HG02678 (cell line): ENCODE data around the gene KDF1.

Experiments
- ATAC-seq: cut with Tn5 transposase; IDR thresholded peaks from one replicate; pipeline ENCODE4 v1.9.1; 2021; ENCODE audit warnings: mild to moderate bottlenecking, moderate library complexity; ENCODE audit not compliant: unreplicated experiment

Gene KDF1, protein sequence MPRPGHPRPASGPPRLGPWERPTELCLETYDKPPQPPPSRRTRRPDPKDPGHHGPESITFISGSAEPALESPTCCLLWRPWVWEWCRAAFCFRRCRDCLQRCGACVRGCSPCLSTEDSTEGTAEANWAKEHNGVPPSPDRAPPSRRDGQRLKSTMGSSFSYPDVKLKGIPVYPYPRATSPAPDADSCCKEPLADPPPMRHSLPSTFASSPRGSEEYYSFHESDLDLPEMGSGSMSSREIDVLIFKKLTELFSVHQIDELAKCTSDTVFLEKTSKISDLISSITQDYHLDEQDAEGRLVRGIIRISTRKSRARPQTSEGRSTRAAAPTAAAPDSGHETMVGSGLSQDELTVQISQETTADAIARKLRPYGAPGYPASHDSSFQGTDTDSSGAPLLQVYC

DNA sequence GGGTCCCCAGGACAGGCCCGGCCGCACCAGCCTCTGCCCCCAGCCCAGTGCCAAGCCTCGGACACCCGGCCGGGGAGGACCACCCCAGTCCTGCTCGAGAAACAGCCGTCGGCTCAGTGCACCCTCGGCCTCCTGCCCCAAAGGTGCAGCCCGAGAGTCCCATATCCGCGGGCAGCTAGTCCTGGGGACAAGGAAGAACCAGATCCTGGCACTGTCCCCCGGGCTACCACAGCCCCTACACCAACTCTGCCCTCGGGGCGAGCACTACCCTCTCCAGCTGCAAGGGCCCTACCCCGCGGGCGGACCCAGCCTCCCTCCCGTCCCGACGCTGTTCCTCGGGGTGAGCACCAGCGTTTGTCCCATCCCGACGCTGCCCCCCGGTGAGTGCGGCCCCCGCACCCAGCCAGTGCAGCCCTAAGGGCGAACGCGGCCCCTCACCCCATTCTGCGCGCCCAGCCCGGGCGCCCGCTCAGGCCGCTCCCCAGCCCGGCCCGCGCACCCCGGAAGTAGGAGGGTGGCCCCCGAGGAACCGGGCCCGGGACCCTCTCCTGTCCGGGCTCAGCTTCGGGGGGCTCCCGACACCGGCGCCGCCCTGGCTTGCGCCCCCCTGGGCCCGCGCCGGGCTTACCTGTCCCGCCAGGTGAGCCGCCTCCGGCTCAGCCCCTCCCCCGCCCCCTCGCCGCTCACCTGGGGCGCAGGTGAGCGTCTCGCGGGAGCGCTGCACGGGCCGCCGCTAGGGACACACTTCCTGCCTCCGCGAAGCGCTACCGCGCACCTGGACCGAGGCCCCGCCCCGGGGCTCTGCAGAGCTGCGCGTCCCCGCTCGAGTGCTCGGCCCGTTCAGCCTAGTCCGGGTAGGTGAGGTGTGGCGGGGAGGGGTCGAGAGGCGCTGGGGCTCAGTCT lies at the start of gene KDF1:
Gene KDF1, minus strand, starts transcription at position 747 of the 903 bp plus-strand sequence. CDS start 8,088 bp downstream, outside the sequence.
- no peak for ATAC-seq

DNA sequence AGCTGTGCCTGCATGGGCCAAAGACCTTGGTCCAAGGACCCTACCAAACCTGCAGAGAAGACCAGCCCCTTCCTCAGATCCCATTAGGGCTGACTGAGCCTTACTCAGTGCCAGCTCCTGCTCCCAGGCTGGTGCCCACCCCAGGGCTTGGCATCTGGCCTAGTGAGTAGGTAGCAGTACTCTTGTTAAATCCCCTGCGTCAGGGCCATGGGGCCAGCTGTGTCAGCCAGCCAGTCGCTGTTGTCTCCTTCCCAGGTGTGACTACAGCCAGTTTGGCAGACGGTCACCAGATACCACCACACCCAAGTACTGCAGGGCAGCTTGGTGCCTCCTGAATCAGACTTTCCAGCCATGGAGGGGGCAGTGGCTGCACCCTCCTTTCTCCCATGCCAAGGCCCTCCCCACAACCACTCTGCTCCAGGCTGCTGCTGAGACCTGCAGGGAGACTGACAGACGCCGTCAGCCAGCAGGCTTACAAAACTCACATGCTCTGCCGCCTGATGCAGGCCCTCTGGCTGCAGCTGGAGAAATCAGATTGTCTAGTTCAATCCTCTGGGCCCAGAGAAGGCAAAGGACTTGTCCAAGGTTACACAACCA lies 49.4 kb upstream of the KDF1 start:
- no peak for ATAC-seq

DNA sequence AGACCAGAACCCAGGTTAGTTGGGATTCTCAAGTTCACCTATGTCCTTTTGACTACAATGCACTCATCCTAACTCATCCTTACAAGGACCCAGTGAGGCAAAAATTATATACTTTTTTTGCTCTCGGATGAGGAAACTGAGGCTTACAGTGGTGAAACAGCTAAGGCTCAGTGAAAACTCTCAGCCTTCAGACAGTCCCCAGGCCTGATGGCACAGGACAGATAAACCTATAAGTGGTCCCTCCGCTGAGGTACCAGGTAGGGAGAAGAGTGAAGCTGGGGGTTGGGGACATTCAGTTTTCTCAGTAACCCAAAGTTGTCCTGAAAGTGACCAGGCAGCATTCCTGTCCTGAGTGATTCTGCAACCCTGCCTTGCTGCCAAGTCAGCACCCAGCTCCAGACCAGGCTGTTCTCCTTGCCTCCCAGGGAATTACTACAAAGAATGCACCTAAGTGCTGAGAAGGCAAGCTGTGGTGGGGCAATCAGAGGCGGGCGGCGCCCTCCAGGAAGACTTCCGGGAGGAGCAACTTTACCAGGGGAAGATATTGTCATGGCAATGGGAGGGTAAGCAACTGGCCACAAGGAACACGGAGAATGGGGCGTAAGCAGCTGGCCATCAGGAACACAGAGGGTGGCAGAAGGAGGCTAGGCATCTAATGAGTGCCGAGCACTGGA lies 47.8 kb upstream of the KDF1 start:
- no peak for ATAC-seq

DNA sequence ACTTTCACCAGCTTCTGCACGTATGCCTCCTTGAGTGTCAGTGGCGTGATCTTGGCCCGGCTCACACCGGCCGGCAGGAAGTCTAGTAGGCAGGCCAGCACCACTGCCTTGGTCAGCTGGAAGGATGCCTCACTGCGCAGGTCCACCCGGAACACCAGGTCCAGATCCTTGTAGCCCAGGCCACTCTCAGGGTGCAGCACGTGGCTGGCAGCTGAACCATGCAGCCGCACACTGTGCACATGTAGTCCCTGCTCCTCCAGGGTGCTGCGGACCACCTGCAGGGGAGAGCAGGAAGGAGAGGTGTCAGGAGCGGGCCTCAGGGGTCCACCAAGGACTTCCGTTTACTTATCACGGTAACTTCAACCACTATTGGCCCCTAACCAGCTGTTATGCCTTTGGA lies 46.4 kb upstream of the KDF1 start:
- ATAC-seq: no peak

DNA sequence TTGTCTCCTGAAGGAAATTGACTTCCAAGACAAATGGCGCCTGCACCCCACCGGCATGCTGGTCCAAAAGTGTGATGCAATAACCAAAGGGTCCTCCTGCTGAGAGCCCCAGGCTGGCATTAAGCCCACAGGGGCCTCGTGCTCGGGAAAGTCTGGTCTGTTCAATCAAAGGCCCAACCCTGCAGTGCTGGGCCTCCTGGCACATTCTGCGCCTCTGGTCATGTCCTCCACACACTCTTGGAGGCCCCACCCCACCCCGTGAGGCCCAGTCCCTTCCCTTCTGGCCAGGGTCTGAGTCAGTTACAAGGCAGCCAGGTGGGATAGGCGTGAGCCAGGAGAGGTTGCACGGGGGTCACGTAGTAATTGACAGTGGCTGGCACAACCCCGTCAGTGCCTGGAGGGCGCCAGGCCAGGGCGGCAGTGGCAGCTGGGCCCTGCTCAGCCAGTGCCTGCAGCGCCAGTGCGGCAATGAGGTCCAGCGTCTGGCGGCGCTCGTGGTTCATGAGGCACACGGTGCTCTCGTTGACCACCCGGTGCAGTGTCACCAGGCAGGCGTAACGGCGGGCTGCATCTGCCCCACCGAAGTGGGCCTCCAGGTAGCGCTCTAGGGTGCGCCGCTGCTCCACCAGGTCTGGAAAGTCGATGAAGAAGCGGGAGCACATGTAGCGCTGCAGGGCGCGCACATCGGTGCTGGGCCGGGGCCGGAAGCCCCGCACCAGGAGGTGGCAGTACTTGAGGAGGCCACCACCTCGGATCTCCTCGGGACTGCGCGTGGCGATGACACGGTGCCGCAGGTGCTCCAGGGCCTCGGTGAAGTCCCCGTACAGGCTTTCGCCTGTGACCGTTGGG lies 45.6 kb upstream of the KDF1 start:
- no peak for ATAC-seq

DNA sequence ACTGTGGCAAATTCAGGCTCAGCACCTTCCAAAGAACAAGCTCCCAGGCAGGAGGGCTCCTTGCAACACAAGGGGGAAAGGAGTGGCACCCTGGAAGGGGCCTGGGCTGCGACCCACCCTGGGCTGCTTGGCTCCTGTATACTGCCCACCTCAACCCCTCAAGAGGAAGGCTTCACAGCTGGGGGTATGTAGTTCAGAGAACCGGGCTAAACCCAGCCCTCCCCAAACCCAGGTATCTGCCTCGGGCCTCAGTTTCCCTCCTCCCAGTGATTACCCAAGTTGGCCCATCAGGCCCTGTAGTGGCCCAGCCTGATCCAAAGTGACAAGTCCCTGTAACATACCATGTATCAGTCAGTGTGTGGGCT lies 44.9 kb upstream of the KDF1 start:
- no peak for ATAC-seq

DNA sequence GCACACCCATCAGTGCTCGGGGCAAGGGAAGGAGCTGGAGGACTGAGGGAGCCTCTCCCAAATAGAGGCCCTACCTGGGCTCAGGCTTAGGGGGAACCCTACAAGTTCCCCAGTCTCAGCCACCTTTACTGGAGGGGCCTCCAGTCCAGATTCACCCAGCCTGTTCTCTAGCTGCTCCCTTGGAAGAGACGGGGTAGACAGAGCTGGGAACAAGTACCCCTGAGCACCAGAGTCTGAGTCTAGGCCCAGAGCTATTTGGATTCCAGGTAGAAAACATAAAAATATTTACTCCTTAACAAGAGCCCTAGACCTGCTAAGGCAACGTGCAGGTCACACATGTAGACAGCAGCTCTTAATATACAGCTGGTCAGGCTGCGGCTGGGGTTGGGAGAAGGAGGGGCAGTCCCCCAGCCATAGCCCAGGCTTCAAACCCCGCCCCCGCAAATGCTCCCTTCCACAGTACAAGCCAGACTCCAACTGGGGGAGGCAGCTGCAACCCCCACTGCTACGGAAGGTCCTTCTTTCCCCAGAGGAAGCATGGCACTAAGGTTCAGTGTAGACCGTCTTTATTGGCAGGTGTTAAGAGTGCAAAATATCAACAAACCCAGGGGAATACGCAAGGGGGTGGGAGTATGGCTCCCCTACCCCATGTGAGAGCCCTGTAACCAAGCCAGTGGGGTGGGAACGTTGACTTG lies 44.4 kb upstream of the KDF1 start:
- no peak for ATAC-seq

DNA sequence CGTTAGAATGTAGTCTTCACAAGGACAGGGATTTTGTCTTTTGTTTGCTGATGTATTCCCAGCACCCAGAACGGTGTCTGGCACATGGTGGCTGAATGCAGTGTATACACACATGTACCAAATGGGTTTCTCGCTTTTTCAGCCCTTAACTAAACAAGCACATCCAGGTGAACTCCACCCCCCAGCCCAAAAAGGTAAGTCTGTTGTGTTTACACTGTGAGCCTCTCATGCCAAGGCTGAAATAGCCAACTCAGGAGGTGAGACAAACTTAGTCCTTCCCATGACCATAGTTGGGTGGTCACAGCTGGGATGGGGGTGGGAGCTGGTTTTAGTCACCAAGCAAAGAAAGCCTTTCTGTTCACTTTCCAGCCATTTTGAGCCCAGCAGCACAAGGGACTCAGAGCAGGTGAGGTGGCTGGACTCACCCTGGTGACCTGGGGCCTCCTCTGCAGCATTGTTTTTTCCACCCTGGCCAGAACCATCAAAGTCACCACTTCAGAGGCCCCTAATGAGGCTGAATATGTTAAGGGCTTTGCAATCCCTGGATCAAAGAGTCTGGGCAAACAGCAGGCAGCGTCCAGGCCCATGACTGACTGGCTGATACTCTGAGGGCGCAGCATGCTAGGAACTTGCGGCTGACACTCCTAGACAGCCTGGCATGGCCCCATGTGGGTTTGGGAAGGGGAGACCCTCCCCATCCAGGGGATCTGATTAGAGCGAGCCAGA lies 43.6 kb upstream of the KDF1 start:
- ATAC-seq: no peak

DNA sequence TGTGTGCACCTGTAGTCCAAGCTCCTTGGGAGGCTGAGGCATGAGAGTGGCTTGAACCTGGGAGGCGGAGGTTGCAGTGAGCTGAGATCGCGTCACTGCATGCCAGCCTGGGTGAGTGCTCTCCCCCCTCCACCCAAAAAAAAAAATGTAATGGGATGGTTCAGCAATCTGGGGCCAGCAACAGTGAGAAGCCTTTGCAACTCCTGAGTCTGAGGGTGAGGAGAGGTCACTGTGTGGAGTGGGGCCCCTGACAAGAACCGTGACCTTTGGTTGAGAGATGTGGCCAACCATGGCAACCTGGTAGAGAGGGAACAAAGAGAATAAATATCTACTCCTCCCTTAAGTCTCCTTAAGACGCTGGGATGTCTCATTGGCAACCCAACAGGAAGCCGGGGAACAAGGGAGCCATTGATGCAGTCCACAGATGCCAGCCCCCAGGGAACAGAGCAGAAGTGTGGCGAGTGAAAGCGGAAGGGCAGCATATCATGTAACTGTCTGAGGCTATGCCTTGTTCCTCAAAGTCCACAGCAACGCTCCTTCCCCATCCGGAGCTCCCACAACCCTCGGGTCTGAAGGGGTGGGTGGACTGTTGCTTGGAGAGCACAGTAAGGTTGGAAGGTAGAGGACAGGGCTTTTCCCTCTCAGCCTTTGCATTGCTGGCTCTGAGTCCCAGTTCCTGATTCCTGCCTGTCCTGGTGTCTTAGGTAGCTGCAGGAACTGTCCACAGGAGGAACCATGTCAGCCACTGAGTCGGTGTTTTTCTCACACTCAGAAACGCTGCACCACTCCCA lies 41.5 kb upstream of the KDF1 start:
- no peak for ATAC-seq

DNA sequence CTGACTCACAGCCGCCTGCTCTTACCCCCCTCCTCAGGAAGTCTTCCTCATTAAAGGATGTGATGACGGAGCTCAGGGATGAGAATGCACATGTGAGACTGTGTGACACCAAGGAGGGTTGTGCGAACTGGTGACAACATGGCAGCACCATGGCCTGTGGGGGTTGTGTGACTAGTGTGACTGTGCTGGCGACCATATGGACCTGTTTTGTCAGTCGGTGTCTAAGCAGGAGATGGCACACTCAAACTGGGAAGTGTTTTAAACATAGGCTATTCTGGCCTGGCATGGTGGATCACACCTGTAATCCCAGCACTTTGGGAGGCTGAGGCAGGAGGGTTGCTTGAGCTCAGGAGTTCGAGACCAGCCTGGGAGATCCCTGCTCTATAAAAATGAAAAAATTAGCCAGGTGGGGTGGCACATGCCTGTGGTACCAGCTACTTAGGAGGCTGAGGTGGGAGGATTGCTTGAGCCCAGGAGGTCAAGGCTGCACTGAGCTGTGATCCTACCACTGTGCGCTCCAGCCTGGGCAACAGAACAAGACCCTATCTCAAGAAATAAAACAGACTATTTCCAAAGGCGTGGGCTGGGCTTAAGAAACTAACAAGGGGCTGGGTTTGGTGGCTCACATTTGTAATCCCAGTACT lies 40.7 kb upstream of the KDF1 start:
- ATAC-seq: no peak

DNA sequence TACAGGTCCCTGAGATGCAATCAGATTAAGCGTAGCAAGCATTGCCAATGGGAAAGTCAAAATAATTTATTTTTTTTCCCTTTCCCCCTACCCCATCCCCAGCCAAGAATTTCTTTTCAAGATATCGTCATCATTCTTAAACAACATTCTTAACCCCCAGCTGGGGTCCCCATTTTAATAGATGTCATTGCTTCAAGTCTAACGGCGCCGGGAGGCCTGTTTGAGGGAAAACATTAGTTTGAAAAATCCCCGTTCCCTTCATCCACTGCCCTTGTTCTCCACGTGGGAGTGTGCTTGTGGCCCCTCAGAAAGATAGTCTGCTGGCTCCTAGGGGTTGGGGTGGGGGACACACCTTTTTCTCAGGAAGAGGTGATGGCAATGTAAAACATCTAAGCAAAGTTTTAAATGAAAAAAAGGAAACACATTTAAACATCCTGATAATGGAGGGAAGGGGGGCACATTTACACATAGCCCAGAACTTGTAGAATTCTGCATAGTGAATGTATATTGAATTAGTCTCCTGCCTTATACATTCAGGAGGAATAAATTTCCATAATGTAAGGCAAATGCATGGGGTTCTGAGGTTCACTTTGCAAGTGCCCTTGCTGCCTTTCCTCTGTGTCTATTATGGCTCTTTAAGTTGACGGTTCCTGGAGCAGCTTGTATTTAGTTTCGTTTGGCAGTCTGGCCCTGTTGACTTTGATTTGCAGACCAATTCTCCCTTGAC lies 40.0 kb upstream of the KDF1 start:
- ATAC-seq: no peak

DNA sequence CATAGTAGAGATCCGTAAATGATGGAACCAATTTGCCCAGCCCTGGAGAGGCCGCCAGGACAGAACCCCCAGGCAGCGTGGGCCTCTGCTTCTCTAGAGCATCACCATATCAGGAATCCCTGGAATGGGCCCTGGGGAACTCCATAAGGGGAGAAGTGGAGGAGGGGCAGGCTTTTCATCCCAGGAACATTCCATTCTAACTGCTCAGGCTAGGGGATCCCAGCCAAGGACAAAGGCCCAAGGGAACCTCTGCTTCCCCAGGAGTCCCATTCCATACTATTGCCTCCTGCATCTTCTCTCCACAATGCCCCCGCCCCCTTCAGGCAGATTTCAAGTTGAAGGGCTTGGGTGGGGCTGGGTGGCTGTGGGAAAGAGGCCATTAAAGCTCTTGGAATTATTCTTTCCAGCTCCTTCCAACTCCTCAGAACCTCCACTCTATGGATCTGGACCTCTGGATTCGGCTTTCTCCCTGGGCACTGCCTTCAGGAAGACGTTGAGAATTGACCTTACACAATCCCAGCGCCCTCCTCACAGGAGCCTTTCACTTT lies 39.2 kb upstream of the KDF1 start:
- no peak for ATAC-seq

DNA sequence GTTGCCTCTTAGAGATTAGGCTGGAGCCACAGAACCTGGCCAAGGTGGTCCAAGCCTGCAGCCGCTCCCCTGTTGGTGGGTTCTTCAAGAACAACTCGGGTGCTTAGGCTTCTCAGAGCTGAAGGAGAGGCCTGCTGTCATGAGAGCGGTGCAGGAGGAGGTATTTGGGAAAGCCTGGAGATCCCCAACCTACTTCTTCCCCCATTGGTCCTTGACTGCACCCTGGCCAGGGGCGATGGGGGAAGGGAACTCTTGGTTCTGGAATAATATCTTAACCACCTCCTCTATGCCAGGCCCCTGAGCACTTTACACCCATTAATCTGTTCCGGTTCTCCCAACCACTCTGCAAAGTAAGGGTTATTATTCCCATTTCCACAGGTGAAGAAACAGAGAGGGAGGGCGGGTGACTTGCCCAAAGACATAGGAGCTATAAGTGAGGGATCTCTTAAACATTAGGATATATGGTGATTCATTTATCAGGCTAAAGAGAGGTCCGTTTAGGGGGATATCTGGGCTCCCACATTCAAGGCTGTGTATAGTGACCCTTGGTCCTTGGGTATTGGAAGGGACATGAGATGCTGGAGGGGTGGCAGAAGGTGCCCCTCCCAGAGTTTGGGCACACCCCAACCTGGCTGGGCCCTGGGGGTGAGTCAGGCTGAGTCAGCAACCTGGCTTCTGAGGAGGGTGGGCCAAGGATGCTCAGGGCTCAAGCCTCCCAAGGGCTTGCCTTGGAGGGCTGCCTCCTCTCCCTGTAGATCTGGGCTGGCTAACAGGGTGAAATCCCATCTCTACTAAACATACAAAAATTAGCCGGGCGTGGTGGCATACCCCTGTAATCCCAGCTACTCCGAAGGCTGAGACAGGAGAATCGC lies 38.4 kb upstream of the KDF1 start:
- ATAC-seq: no peak

DNA sequence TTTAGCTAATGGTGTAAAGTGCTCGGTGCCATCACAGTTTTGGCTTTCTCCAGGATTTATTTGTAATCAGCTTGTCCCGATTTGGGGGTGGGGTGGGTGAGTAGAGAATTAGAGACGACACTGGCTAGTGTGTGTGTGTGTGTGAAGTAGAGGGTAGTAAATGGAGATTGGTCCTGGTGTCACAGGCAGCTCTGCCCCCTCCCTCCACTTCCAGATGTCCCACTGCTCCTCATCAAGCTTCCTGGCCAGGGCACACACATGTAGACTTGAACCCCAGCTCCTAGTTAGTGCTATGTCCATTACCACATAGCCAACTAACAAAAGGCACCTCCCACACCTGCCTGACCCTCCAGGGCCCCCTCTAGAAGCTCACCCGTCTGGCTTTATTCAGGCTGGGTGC lies 36.4 kb upstream of the KDF1 start:
- ATAC-seq: no peak

DNA sequence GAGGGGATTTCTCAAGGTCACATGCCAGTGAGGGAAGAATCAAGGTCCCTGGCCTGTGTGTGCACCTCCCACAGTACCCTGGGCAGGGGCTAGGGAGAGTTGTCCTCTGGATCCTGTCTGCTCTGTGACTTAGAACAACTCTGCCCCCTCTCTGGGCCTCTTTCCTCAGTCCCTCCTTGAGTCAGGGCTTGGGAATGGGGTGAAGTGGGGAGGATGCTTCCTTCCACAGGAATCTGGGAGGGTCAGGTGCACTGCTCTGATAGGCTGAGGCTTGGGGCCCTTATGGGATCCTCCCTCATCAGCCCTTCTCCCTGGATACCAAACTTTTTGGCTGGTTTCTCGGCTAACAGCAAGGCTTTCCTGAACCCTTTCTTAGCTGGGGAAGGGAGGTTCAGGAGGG lies 35.8 kb upstream of the KDF1 start:
- ATAC-seq: no peak
